Esophagus squamous epithelium (tissue), 4 donors: Measurements from ENCODE around the gene KRT37.

Source experiments
- POLR2A ChIP-seq, 4 donors: fragments of 450-650 bp; IDR thresholded peaks; one replicate each; pipeline ENCODE4 v1.6.1; 2017; ENCODE audit warnings: antibody characterized with exemption in 4 of 4, mild to moderate bottlenecking in 4 of 4, moderate library complexity in 3 of 4
- TF ChIP-seq, protein P1 (sequence below), 6 experiments: fragments of 450-650 bp in 4 of 6; fragments of 200-600 bp in 2 of 6; sonication (generic) in 2 of 6; IDR thresholded peaks; one replicate each; pipeline ENCODE4 v1.5.1; 2016 to 2019; ENCODE audit warnings: antibody characterized with exemption in 6 of 6, mild to moderate bottlenecking in 4 of 6, moderate library complexity in 4 of 6

DNA sequence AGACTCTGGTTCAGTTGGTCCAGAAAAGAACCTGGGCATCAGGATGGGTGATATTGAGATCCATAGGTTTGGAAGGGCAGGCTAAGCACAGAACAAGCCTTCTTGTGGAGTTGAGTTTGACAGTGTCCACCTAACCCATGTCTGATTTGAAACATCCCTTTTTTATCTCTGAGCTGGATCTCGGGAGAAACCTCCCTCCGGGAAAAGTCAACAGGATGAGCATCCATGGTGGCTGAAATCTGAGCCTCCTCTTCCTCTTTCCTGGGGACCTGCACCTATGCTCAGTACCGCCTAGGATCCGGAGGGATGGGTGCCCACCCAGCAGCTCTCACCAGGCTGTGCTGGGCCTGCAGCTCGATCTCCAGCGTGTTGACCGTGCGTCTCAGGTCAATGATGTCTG is 39.4 kb upstream of the KRT37 start:
- TF ChIP-seq, protein P1, sequence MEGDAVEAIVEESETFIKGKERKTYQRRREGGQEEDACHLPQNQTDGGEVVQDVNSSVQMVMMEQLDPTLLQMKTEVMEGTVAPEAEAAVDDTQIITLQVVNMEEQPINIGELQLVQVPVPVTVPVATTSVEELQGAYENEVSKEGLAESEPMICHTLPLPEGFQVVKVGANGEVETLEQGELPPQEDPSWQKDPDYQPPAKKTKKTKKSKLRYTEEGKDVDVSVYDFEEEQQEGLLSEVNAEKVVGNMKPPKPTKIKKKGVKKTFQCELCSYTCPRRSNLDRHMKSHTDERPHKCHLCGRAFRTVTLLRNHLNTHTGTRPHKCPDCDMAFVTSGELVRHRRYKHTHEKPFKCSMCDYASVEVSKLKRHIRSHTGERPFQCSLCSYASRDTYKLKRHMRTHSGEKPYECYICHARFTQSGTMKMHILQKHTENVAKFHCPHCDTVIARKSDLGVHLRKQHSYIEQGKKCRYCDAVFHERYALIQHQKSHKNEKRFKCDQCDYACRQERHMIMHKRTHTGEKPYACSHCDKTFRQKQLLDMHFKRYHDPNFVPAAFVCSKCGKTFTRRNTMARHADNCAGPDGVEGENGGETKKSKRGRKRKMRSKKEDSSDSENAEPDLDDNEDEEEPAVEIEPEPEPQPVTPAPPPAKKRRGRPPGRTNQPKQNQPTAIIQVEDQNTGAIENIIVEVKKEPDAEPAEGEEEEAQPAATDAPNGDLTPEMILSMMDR (IDR thresholded peaks at IDR 0.05): no peak
- no peak for TF ChIP-seq POLR2A (IDR thresholded peaks at IDR 0.05)
